ENCODE data around the gene UBL4A. TPM values are rescaled to one million over a fixed set of nuclear protein-coding genes. Genes with fewer than 3 reads are reported as not detected.

UBL4A gene
- total RNA-seq, 2 donors from 2014 or later: 29.1 to 35.9 TPM

GRCh38 chrX:154506483-154507332, 20.3 kb upstream of the UBL4A start:
- Histone ChIP-seq H3K9me3 (ENCODE audit: control insufficient read depth, low read length) (peaks cover 3% of the 10 kb centered on the region), H3K27me3 (ENCODE audit: control insufficient read depth, insufficient read depth, low read length, poor library complexity, severe bottlenecking) (no peaks in the 10 kb centered on the region), H3K4me3 (ENCODE audit: low read length) (no peak overlapping the region), H3K27ac (ENCODE audit: low read depth, low read length) (no peak overlapping the region), H3K4me1 (ENCODE audit: control insufficient read depth, insufficient read depth, low read length) (no peaks in the 10 kb centered on the region), H3K36me3 (ENCODE audit: control insufficient read depth, insufficient read depth, low read length) (peaks cover 12% of the 10 kb centered on the region), H3K9ac (ENCODE audit: extremely low read depth, low read length, poor library complexity, severe bottlenecking) (no peak overlapping the region)
- no peak for DNase-seq
- no peaks in the 10 kb centered on the region for H3K27me3 Mint-ChIP-seq (ENCODE audit: insufficient read depth)
- H3K36me3 Mint-ChIP-seq (ENCODE audit: low read depth): peaks cover 32% of the 10 kb centered on the region
- 95 to 97% methylated on average over 10 to 33 of the region's 37 CpGs for WGBS, 2 experiments (ENCODE audit: insufficient coverage in 1 of 2, insufficient read length in 1 of 2)
- no peaks in the 10 kb centered on the region for H3K4me1 Mint-ChIP-seq
- no peak overlapping the region for H3K4me3 Mint-ChIP-seq
- no peak overlapping the region for H3K27ac Mint-ChIP-seq
- no peak for TF ChIP-seq CTCF (conservative IDR thresholded peaks at IDR 0.05)
- peaks cover 66% of the 10 kb centered on the region for H3K9me3 Mint-ChIP-seq

- no peak overlapping the region for H3K27ac ChIP-seq (ENCODE audit: low read depth, low read length)
- Mint-ChIP-seq H3K27me3 (ENCODE audit: insufficient read depth) (peaks cover 2% of the 10 kb centered on the region), H3K4me3 (no peak overlapping the region), H3K36me3 (ENCODE audit: low read depth) (peaks cover 28% of the 10 kb centered on the region), H3K4me1 (no peaks in the 10 kb centered on the region), H3K27ac (no peak overlapping the region), H3K9me3 (peaks cover 66% of the 10 kb centered on the region)
- H3K9ac ChIP-seq (ENCODE audit: extremely low read depth, low read length, poor library complexity, severe bottlenecking): no peak overlapping the region
- peaks cover 3% of the 10 kb centered on the region for H3K9me3 ChIP-seq (ENCODE audit: control insufficient read depth, low read length)
- peaks cover 12% of the 10 kb centered on the region for H3K36me3 ChIP-seq (ENCODE audit: control insufficient read depth, insufficient read depth, low read length)
- 92 to 100% methylated on average over 3 to 12 of the region's 12 CpGs for WGBS, 2 experiments (ENCODE audit: insufficient coverage in 1 of 2, insufficient read length in 1 of 2)
- no peaks in the 10 kb centered on the region for H3K27me3 ChIP-seq (ENCODE audit: control insufficient read depth, insufficient read depth, low read length, poor library complexity, severe bottlenecking)
- DNase-seq: no peak
- TF ChIP-seq CTCF (conservative IDR thresholded peaks at IDR 0.05): no peak
- H3K4me3 ChIP-seq (ENCODE audit: low read length): no peak overlapping the region
- H3K4me1 ChIP-seq (ENCODE audit: control insufficient read depth, insufficient read depth, low read length): no peaks in the 10 kb centered on the region
Measured at GRCh38 chrX:154505734-154506133, 19.3 kb upstream of the UBL4A start.

GRCh38 chrX:154502989-154503388, 16.6 kb upstream of the UBL4A start:
- H3K27ac Mint-ChIP-seq: no peak overlapping the region
- Histone ChIP-seq H3K4me1 (ENCODE audit: control insufficient read depth, insufficient read depth, low read length) (no peaks in the 10 kb centered on the region), H3K9ac (ENCODE audit: extremely low read depth, low read length, poor library complexity, severe bottlenecking) (no peak overlapping the region), H3K27ac (ENCODE audit: low read depth, low read length) (no peak overlapping the region), H3K9me3 (ENCODE audit: control insufficient read depth, low read length) (no peaks in the 10 kb centered on the region), H3K36me3 (ENCODE audit: control insufficient read depth, insufficient read depth, low read length) (peaks cover 3% of the 10 kb centered on the region), H3K4me3 (ENCODE audit: low read length) (no peak overlapping the region), H3K27me3 (ENCODE audit: control insufficient read depth, insufficient read depth, low read length, poor library complexity, severe bottlenecking) (no peaks in the 10 kb centered on the region)
- H3K36me3 Mint-ChIP-seq (ENCODE audit: low read depth): peaks cover 13% of the 10 kb centered on the region
- H3K9me3 Mint-ChIP-seq: peaks cover 56% of the 10 kb centered on the region
- 97 to 100% methylated on average over 1 to 3 of the region's 3 CpGs for WGBS, 2 experiments (ENCODE audit: insufficient coverage in 1 of 2, insufficient read length in 1 of 2)
- peaks cover 2% of the 10 kb centered on the region for H3K27me3 Mint-ChIP-seq (ENCODE audit: insufficient read depth)
- DNase-seq: no peak
- H3K4me3 Mint-ChIP-seq: no peak overlapping the region
- no peak for TF ChIP-seq CTCF (conservative IDR thresholded peaks at IDR 0.05)
- H3K4me1 Mint-ChIP-seq: no peaks in the 10 kb centered on the region
